Neural cell (in vitro differentiated cells): ENCODE data around the gene PTPRN2.

Experiments used
- EP300 ChIP-seq: fragments of 450-650 bp; conservative IDR thresholded peaks from 2 replicates; pipeline ENCODE4 v1.6.1; 2014; ENCODE audit warnings: antibody characterized with exemption, mild to moderate bottlenecking, moderate library complexity; ENCODE audit not compliant: poor library complexity, severe bottlenecking
- EZH2 ChIP-seq: fragments of 200-600, 300-800 bp; shearing (Covaris generic), sonication (generic); IDR thresholded peaks from 2 replicates; pipeline ENCODE4 v1.6.1; 2014; ENCODE audit warnings: antibody characterized with exemption, low read length, borderline replicate concordance, mild to moderate bottlenecking; ENCODE audit not compliant: insufficient read depth, poor library complexity, severe bottlenecking
- MXI1 ChIP-seq: fragments of 450-650 bp; conservative IDR thresholded peaks from 2 replicates; pipeline ENCODE4 v1.6.1; 2014; ENCODE audit warnings: antibody characterized with exemption, mild to moderate bottlenecking; ENCODE audit not compliant: poor library complexity, severe bottlenecking
- POLR2AphosphoS5 ChIP-seq: IDR thresholded peaks from 2 replicates; pipeline ENCODE4 v1.6.1; 2012
- RAD21 ChIP-seq: fragments of 450-650 bp; conservative IDR thresholded peaks from 2 replicates; pipeline ENCODE4 v1.6.1; 2014; ENCODE audit warnings: antibody characterized with exemption, mild to moderate bottlenecking, moderate library complexity
- SMC3 ChIP-seq: fragments of 450-650 bp; conservative IDR thresholded peaks from 2 replicates; pipeline ENCODE4 v1.6.1; 2014; ENCODE audit warnings: antibody characterized with exemption, mild to moderate bottlenecking, moderate library complexity; ENCODE audit not compliant: poor library complexity
- TAF1 ChIP-seq: IDR thresholded peaks from 2 replicates; pipeline ENCODE4 v1.6.1; 2012; ENCODE audit warnings: low read depth
- TF ChIP-seq, protein P1 (sequence below): fragments of 450-650 bp; IDR thresholded peaks from 2 replicates; pipeline ENCODE4 v1.5.1; 2014; ENCODE audit warnings: antibody characterized with exemption, mild to moderate bottlenecking, moderate library complexity; ENCODE audit not compliant: poor library complexity, severe bottlenecking
- TF ChIP-seq, protein P2 (sequence below): IDR thresholded peaks from 2 replicates; pipeline ENCODE4 v1.6.1; 2012; ENCODE audit warnings: borderline replicate concordance

DNA sequence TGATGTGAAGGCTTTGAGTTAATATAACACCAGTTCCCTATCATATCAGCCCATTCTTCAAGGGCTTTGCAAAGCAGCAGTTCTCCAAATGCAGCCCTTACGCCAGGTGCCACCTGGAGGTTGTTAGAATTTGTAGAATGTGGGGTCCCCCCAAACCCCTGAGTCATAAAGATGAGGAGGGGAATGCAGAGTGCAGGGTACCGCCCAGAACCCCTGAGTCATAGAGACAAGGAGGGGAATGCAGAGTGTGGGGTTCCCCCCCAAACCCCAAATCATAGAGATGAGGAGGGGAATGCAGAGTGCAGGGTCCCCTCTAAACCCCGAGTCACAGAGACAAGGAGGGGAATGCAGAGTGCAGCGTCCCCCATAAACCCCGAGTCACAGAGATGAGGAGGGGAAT is 605.8 kb downstream of the PTPRN2 start:
- TF ChIP-seq TAF1 (no peak), RAD21 (no peak), SMC3 (no peak), EZH2 (no peak), EP300 (no peak), POLR2AphosphoS5 (no peak), MXI1 (no peak)
- TF ChIP-seq, protein P1, sequence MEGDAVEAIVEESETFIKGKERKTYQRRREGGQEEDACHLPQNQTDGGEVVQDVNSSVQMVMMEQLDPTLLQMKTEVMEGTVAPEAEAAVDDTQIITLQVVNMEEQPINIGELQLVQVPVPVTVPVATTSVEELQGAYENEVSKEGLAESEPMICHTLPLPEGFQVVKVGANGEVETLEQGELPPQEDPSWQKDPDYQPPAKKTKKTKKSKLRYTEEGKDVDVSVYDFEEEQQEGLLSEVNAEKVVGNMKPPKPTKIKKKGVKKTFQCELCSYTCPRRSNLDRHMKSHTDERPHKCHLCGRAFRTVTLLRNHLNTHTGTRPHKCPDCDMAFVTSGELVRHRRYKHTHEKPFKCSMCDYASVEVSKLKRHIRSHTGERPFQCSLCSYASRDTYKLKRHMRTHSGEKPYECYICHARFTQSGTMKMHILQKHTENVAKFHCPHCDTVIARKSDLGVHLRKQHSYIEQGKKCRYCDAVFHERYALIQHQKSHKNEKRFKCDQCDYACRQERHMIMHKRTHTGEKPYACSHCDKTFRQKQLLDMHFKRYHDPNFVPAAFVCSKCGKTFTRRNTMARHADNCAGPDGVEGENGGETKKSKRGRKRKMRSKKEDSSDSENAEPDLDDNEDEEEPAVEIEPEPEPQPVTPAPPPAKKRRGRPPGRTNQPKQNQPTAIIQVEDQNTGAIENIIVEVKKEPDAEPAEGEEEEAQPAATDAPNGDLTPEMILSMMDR, result no peak
- TF ChIP-seq, protein P2, sequence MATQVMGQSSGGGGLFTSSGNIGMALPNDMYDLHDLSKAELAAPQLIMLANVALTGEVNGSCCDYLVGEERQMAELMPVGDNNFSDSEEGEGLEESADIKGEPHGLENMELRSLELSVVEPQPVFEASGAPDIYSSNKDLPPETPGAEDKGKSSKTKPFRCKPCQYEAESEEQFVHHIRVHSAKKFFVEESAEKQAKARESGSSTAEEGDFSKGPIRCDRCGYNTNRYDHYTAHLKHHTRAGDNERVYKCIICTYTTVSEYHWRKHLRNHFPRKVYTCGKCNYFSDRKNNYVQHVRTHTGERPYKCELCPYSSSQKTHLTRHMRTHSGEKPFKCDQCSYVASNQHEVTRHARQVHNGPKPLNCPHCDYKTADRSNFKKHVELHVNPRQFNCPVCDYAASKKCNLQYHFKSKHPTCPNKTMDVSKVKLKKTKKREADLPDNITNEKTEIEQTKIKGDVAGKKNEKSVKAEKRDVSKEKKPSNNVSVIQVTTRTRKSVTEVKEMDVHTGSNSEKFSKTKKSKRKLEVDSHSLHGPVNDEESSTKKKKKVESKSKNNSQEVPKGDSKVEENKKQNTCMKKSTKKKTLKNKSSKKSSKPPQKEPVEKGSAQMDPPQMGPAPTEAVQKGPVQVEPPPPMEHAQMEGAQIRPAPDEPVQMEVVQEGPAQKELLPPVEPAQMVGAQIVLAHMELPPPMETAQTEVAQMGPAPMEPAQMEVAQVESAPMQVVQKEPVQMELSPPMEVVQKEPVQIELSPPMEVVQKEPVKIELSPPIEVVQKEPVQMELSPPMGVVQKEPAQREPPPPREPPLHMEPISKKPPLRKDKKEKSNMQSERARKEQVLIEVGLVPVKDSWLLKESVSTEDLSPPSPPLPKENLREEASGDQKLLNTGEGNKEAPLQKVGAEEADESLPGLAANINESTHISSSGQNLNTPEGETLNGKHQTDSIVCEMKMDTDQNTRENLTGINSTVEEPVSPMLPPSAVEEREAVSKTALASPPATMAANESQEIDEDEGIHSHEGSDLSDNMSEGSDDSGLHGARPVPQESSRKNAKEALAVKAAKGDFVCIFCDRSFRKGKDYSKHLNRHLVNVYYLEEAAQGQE, result no peak
